NCI-H1417 (cell line): ENCODE measurements around the gene GPR3.
"Not testable (repeated sequence)": the region's sequence is repeated elsewhere in the genome, so short reads cannot be mapped to it uniquely, and the experiment has no call there.

Experiments used
- DNase-seq, 3 experiments: peaks; one replicate each; lab custom pipeline; 2025; lab: John Stamatoyannopoulos, UW

Gene GPR3

GRCh38 chr1:27428316-27429028, 36.0 kb downstream of the GPR3 start:
- peak in 2 of 3 experiments; percentile 51 to 82 for DNase-seq

- DNase-seq: no peak
Observed at GRCh38 chr1:27429029-27429425, 36.6 kb downstream of the GPR3 start.

GRCh38 chr1:27430903-27431600, 38.6 kb downstream of the GPR3 start:
- DNase-seq: no peak

GRCh38 chr1:27431601-27431940, 39.1 kb downstream of the GPR3 start:
- DNase-seq: no peak

GRCh38 chr1:27432725-27433124, 40.3 kb downstream of the GPR3 start:
- not testable (repeated sequence) for DNase-seq

- no peak for DNase-seq
Observed at GRCh38 chr1:27433706-27434105, 41.3 kb downstream of the GPR3 start.

- DNase-seq: no peak
Observed at GRCh38 chr1:27435566-27436203, 43.3 kb downstream of the GPR3 start.

- DNase-seq: peak in 1 of 3 experiments; percentile 15
Observed at GRCh38 chr1:27436204-27437159, 44.1 kb downstream of the GPR3 start.

- DNase-seq: peak in 1 of 3 experiments; percentile 42
Observed at GRCh38 chr1:27438621-27439061, 46.2 kb downstream of the GPR3 start.

- DNase-seq: no peak
Observed at GRCh38 chr1:27439150-27439549, 46.7 kb downstream of the GPR3 start.

- no peak for DNase-seq
Observed at GRCh38 chr1:27444632-27445031, 52.2 kb downstream of the GPR3 start.
